Measurements from ENCODE around the gene FREM1. TPM values are rescaled to one million over a fixed set of nuclear protein-coding genes. Genes with fewer than 3 reads are reported as not detected.

The FREM1 gene
- total and polyA plus RNA-seq, 2 of the 13 experiments (the other 11 are each of a cell fraction or from before 2014, with no cell fraction given) = 64.3 to 202 TPM

DNA sequence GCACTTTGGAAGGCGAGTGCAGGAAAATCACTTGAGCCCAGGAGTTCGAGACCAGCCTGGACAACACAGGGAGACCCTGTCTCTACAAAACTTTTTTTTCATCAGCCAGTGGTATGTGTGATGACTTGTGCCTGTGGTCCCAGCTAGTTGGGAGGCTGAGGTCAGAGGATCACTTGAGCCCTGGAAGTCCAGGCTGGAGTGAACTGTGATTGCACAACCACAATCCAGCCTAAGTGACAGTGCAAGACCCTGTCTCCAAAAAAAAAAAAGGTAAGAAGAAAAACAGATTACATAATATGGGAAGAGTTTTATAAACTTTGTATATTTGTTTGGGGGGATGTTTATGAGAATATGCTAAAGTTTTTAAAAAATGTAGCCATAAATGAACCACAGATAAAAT lies 111.2 kb downstream of the FREM1 start (continued):
- TF ChIP-seq CEBPB (IDR thresholded peaks at IDR 0.05; ENCODE audit: borderline replicate concordance, low read depth, low read length) = peak; percentile 85; the same call in 1 of the 2 replicates
- peak; percentile 1 for TF ChIP-seq HNRNPK (IDR thresholded peaks at IDR 0.05; ENCODE audit: low read depth, low read length, poor library complexity, severe bottlenecking)
- 0 out of 2 replicates have a peak, but pooled peaks have one; percentile 24 for TF ChIP-seq HNF4A (CRISPR knock-in tag; IDR thresholded peaks at IDR 0.05)
- peak; percentile 83 for TF ChIP-seq CEBPG (CRISPR knock-in tag; IDR thresholded peaks at IDR 0.05)
- TF ChIP-seq, protein P1, sequence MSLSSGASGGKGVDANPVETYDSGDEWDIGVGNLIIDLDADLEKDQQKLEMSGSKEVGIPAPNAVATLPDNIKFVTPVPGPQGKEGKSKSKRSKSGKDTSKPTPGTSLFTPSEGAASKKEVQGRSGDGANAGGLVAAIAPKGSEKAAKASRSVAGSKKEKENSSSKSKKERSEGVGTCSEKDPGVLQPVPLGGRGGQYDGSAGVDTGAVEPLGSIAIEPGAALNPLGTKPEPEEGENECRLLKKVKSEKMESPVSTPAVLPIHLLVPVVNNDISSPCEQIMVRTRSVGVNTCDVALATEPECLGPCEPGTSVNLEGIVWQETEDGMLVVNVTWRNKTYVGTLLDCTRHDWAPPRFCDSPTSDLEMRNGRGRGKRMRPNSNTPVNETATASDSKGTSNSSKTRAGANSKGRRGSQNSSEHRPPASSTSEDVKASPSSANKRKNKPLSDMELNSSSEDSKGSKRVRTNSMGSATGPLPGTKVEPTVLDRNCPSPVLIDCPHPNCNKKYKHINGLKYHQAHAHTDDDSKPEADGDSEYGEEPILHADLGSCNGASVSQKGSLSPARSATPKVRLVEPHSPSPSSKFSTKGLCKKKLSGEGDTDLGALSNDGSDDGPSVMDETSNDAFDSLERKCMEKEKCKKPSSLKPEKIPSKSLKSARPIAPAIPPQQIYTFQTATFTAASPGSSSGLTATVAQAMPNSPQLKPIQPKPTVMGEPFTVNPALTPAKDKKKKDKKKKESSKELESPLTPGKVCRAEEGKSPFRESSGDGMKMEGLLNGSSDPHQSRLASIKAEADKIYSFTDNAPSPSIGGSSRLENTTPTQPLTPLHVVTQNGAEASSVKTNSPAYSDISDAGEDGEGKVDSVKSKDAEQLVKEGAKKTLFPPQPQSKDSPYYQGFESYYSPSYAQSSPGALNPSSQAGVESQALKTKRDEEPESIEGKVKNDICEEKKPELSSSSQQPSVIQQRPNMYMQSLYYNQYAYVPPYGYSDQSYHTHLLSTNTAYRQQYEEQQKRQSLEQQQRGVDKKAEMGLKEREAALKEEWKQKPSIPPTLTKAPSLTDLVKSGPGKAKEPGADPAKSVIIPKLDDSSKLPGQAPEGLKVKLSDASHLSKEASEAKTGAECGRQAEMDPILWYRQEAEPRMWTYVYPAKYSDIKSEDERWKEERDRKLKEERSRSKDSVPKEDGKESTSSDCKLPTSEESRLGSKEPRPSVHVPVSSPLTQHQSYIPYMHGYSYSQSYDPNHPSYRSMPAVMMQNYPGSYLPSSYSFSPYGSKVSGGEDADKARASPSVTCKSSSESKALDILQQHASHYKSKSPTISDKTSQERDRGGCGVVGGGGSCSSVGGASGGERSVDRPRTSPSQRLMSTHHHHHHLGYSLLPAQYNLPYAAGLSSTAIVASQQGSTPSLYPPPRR (CRISPR knock-in tag; IDR thresholded peaks at IDR 0.05; ENCODE audit: borderline replicate concordance) = no peak
- no peak for TF ChIP-seq PHF5A (CRISPR knock-in tag; IDR thresholded peaks at IDR 0.05; ENCODE audit: low read depth, unreplicated experiment)
- TF ChIP-seq, protein P2, sequence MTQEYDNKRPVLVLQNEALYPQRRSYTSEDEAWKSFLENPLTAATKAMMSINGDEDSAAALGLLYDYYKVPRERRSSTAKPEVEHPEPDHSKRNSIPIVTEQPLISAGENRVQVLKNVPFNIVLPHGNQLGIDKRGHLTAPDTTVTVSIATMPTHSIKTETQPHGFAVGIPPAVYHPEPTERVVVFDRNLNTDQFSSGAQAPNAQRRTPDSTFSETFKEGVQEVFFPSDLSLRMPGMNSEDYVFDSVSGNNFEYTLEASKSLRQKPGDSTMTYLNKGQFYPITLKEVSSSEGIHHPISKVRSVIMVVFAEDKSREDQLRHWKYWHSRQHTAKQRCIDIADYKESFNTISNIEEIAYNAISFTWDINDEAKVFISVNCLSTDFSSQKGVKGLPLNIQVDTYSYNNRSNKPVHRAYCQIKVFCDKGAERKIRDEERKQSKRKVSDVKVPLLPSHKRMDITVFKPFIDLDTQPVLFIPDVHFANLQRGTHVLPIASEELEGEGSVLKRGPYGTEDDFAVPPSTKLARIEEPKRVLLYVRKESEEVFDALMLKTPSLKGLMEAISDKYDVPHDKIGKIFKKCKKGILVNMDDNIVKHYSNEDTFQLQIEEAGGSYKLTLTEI (CRISPR knock-in tag; conservative IDR thresholded peaks at IDR 0.05) = no peak
